Activated CD4-positive, alpha-beta T cell treated with anti-CD3 and anti-CD28 coated beads, Interleukin-2, Interleukin-6, amounts not matched to agents 100 ng/mL and 50 ng/mL, durations not matched to agents 16 hours and 8 hours (primary cell): ENCODE results near the gene CDC42SE1.
"Not testable (repeated sequence)": the region's sequence is repeated elsewhere in the genome, so short reads cannot be mapped to it uniquely, and the experiment has no call there.

Experiments
- DNase-seq: peaks from one replicate; pipeline ENCODE4 v3.0.0-alpha.2; 2020

CDC42SE1 gene, protein sequence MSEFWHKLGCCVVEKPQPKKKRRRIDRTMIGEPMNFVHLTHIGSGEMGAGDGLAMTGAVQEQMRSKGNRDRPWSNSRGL

DNA sequence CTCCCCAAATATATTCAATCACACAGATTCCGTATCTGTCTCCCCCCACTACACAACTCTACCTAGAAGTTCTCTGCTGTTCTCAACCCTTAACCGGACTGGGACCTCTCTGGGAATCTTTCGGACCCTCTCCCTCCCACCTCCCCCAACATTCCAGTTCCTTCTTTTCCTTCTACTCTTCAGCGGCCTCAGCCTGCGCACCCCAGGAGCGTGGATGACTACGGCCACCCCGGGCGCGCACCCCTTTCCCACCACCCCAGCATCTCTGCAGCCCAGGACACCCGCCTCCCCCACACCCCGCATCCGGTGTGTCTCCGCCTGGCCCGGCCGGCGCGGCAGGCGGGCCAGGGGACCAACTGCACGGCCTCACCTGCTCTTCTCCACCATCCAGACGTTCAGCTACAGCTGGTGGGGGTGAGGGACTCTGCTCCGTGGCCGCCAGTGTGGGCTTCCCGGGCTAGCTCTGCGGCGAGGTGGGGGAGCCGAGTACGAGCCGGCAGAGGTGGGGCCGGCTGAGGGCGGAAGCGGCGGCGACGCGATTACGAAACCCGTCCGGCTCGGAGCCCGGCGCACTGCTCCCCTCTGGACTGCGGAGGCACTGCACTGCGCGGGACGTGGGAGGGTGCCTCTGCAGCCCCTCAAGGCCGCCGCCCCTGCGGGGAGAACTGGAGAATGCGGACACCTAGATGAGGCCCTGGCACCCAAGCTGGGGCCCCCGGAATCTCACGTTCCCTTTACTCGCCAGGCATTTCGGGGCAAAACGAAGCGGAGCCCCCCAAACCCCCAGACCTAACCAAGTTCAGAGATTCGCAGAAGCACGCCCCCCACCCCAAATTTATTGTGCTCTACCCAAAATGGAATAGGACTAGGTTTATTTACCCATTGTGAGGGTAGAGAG is at the start of gene CDC42SE1:
TSS of gene CDC42SE1 (minus strand) at position 514 of the 898 bp plus-strand sequence. CDS start 3,892 bp downstream, outside the sequence.
- peak; percentile 91 for DNase-seq

DNA sequence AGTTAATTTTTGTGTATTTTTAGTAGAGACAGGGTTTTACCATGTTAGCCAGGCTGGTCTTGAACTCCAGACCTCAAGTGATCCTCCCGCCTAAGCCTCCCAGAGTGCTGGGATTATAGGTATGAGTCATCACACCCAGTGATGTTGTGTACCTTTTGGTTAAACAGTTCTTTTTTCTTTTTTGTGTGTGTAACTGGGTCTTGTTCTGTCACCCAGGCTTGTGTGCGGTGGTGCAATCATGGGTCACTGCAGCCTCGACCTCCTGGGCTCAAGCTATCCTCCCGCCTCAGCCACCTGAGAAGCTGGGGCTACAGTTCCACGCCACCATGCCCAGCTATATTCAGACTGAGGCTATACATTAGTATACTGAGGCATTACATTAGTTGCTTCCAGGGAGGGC is 48.9 kb upstream of the CDC42SE1 start:
- no peak for DNase-seq

DNA sequence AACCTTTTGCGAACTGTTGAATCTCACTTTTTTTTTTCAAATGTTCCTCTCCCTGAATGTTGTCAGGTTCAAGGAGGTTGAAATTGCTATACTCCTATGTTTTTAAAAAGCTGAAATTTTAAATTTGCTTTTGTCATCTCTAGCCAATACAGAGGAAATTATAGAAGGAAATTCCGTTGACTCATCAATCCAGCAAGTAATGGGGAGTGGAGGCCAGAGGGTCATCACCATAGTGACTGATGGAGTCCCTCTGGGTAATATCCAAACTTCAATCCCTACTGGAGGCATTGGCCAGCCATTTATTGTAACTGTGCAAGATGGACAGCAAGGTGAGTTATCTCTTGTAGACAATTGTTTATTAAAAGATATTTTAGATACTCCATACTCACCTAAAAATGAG is 47.5 kb upstream of the CDC42SE1 start:
- DNase-seq = no peak

DNA sequence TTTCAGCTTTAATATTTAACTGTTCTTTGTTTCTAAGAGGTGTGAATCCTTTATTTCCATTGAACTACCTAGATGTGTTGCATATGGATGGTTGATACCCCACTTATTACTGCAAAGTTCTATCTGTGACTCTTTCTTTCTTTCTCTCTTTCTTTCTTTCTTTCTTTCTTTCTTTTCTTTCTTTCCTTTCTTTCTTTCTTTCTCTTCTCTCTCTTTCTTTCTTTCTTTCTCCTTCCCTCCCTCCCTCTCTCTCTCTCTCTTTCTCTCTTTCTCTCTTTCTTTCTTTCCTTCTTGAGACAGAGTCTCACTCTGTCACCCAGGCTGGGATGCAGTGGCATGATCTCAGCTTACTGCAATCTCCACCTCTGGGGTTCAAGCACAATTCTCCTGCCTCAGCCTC is 45.2 kb upstream of the CDC42SE1 start:
- no peak for DNase-seq

DNA sequence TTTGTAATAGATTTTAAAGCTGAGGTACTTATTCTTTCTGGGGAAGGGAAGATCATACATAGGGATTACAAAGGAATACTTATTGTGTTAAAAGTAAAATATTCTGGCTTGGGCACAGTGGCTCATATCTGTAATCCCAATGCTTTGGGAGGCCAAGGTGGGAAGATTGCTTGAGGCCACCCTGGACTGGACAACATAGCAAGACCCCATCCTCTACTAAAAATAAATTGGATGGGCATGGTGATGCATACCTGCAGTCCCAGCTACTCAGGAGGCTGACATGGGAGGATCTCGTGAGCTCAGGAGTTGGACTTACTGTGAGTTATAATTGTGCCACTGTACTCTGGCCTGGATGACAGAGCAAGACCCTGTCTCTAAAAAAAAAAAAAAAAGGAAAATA is 38.7 kb upstream of the CDC42SE1 start:
- DNase-seq = no peak

DNA sequence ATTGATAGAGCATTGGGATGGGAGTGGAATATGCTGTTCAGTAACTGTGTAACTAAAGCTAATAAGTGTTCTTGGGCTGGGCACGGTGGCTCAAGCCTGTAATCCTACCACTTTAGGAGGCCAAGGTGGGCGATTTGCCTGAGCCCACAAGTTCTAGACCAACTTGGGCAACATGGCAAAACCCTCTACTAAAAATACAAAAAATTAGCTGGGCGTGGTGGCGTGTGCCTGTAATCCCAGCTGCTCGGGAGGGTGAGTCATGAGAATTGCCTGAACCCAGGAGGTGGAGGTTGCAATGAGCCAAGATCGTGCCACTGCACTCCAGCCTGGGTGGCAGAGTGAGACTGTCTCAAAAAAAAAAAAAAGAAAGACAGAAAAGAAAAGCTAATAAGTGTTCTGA is 38.0 kb upstream of the CDC42SE1 start:
- DNase-seq = not testable (repeated sequence)

DNA sequence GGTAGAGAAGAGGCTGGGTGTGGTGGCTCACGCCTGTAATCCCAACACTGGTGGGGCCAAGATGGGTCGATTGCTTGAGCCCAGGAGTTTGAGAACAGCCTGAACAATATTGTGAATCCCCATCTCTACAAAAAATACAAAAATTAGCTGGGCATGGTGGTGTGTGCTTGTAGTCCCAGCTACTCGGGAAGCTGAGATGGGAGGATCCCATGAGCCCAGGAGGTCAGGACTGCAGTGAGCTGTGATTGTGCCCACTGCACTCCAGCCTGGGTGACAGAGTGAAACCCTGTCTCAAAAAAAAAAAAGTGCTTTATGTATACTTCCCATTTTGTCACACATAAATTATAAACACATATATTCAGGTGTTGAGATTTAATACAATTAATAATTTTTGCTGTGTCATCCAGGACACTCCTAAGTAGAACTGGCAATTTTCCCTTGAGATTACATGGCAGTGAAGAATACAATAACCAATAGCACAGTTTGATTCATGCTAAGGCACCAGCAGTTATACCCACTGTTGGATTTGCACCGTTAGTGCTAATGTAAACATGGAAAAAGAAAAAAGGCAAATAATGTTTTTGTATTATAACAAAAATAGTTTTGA is 26.6 kb upstream of the CDC42SE1 start:
- DNase-seq = no peak

DNA sequence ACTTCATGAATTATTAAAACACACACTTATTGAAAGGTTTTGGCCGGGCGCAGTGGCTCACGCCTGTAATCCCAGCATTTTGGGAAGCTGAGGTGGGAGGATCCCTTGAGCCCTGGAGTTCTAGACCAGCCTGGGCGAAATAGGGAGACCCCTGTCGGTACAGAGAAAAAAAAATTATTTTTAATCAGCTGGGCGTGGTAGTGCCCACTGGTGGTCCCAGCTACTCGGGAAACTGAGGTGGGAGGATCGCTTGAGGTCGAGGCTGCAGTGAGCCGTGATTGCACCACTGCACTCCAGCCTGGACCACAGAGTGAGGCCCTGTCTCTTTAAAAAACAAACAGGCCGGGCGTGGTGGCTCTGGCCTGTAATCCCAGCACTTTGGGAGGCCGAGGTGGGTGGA is 12.8 kb upstream of the CDC42SE1 start:
- DNase-seq = no peak

DNA sequence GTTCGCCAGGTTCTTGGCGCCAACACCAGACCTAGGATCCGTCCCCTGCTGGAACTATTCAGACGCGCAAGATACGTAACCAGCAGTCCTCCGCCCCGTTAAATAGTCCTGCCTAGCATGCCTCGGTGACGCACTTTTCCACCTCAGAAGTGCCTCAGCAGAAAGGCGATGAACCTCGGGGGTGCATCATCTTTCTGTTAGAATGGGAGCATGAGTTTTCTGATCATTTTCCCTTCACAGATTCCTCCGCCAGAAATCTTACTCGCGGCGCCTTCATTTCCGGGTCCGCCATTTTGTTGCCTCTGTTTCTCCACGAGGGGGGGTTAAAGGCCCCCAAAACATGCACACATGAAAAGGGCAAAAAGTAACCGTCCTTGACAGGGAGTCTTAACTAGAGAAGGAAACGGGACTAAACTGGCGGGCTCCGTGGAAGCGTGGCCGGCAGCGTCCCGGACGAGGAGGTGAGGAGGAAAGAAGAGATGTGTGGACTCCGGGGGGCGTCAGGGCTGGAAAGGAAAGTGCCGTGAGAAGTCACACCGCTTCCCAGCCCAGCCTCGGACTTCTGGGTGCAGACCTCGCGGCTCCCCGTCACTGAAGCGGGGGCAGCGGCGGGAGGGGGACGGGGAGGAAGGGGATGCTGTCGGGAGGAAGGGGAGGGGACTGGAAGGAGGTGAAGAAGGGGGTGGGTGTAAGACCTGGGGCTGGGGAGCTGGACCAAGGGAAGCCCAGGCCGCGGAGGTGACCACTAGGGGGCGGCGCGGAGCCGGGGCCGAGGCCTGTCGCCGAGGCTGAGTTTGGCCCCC is 11.3 kb upstream of the CDC42SE1 start, which contains the start of gene GABPB2:
TSS of gene GABPB2 (plus strand) at position 288 of the 803 bp plus-strand sequence. CDS start 17,429 bp downstream, outside the sequence.
- DNase-seq = peak; percentile 95

DNA sequence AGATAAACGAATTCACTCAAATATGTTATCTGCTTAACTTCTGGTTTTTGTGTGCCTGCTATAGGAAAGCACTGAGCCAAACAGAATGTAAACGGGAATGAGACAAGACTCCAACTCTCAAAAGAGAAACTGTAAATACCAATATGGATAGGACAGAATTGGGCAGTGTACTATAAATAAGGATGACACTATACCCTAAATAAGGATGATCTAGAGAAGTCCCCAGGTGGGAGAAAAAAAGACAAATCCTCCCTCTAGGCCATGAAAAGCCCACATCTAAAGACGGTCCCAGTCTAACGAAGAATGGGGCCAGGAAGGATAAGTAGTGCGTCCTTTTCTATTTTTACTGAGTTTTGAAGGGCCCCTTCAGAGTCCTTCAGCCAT is 9.7 kb upstream of the CDC42SE1 start:
- DNase-seq = no peak

DNA sequence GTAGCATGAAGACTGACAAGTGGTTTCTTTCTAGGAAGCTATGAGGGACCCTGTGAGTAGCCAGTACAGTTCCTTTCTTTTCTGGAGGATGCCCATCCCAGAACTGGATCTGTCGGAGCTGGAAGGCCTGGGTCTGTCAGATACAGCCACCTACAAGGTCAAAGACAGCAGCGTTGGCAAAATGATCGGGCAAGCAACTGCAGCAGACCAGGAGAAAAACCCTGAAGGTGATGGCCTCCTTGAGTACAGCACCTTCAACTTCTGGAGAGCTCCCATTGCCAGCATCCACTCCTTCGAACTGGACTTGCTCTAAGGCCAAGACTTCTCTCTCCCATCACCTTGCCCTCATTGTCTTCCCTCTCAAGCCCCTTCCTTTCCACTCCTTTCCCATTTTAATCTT is 7.8 kb upstream of the CDC42SE1 start:
- no peak for DNase-seq

DNA sequence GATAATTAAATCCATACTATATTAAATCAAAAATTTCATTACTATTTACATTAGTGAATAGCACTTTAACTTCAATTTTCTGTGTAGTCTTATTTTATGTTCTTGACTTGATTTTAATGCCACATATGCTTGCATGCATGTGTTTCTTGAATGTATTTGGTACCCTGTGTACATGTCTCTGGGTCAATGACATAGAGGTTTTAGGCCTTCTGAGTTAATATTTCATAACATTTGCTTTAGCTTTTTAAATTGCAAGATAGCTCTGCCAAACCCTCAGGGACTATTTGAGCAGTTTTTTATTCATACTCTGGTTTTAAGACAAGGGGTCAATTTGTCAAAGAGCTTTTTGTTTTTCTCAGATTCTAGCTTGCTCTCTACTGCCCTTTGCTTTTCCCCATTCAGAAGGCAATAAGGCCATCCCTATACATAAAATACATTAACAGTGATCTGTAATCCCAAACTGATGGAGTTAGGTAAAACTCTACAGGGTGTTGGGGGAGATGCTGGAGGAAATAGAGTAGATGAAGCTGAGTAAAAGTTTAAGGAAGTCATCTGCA is 5.7 kb upstream of the CDC42SE1 start:
- no peak for DNase-seq

DNA sequence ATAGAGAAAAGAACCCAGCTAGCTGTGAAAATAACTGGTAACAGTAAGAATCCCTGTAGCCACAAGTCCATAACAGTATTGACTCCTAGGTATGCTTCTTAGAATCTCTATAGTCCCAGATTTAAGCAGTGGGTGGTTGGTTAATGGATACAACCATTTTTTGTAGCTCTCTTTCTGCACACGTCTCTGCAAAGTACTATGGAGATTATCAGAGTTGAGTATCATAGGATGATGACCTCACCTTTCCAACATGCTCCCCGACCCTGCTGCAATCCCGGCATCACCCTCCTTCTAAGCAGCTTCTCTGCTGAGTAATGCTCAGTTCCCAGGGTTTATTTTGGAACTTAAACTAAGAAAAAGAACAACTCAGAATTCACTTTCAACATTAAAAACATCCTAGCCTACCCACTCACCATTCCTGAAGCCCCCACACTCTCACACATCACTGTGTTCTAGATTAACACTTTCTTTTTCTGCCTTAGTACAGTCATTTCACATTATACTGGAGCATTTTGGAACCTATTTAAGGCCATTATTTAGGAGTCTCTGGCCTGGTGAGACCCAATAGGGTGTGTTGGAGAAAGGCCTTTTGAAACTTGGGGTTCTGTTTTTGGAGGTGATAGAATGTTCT is 3.4 kb upstream of the CDC42SE1 start:
- DNase-seq = no peak

DNA sequence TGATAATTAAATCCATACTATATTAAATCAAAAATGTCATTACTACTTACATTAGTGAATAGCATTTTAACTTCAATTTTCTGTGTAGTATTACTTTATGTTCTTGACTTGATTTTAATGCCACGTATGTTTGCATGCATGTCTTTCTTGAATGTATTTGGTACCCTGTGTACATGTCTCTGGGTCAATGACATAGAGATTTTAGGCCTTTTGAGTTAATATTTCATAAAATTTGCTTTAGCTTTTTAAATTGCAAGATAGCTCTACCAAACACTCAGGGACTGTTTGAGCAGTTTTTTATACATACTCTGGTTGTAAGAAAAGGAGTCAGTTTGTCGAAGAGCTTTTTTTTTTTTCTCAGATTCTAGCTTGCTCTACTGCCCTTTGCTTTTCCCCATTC is 2.3 kb upstream of the CDC42SE1 start:
- DNase-seq = no peak

DNA sequence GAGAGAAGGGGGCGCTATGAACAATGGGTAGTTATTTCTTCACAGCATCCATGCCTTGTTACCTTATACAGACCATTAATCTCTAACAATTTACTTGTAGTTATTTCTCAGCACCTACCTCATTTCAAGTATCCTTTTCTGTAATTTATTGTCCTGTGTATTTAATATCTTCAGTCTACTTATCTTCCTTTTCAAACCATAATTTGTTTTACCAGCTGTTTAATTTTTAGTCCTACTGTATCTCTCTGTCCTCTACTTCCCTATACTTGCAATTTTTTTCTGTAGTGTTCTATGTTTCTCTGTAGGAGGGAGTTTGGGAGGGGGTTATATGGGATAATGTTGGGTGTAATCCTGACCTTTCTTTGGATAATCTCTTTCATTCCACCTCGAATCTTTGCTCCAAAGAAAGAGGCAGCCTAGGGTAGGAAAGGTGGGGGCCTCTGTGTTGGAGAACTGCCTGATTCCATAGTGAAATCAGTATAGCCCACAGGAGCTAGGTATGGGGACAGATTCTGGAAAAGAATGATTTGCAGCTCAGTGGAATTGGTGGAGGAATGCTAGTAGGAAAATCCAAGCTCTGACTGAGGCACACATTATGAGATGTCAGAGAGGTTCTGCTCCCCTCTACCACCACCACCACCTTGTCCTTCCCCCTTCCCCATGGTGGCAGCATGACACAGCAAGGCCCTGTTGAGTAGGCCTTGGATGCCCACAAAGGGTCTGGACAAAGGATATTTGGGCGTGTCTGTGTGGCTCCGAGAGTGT is 1.4 kb upstream of the CDC42SE1 start:
- no peak for DNase-seq

DNA sequence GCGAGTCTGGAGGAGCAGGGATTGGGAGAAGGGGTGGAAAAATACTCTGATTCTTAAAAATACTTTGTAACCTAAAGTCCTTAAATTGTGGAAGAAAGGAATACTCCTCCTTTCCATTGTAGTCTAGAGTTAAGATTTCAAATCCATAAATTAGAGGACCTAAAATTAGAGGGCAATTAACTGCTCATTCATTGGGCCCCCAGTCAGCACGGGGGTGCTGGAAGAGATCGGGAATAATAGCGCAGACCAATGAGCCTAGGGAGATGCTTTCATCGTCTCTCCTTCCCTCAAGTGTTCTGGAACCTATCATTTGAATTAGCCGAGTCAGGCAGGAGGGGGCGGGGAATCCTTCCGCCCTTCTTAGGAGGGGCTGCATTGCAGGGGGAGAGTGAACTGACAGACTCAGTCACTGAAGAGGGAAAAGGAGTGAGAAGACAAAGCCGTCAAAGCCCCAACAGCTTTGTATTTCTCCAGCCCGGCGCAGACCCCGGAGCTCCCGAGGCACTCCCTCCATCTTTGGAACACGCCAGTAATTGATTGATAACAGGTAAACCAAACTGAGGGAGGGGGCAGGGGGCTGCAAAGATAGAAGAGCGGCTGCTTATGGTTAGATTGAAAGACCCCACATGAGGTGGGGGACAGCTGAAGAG is 710 bp upstream of the CDC42SE1 start, which contains the start of gene MLLT11:
TSS of gene MLLT11 (plus strand) at position 391 of the 650 bp plus-strand sequence. CDS start 6,828 bp downstream, outside the sequence.
- DNase-seq = no peak

DNA sequence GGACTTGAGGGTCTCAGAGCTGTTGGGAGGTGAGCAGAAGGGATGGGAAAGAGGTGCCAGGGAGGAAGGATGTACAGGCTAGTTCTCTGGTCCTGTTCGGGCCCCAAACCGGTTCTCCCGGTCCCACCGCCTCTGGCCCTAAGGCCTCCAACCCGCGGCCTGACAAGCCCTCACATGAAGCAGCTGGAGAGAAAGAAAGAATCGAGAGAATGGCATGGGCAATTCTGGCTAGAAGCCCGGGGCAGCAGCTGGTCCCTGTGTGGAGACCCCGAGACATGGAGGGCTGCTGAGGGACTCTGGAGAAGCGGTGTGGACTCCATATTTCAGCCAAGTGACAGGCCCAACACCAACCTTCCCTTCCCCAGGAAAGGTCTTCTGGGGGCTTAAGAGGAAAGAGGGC is 730 bp downstream of the CDC42SE1 start:
- DNase-seq = no peak

DNA sequence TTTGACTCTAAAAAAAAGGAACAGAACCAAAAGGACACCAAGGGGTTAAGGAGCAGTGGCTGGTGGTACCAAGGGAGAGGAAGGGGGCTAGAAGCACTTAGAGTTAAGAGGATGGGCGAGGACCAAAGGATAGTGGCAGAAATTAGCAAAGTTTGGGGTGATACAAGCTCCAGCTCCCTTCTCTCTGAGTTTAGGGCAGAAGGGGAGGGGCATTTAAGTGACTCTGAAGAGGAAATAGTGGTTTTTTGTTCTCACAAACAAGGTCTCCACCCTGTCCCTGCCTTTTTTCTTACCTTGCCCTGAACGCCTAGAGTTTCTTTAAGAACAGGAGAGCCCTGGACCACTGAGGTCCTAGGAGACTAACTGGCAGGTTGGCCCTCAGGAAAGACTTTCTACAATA is 3.3 kb downstream of the CDC42SE1 start:
- DNase-seq = peak; percentile 43

DNA sequence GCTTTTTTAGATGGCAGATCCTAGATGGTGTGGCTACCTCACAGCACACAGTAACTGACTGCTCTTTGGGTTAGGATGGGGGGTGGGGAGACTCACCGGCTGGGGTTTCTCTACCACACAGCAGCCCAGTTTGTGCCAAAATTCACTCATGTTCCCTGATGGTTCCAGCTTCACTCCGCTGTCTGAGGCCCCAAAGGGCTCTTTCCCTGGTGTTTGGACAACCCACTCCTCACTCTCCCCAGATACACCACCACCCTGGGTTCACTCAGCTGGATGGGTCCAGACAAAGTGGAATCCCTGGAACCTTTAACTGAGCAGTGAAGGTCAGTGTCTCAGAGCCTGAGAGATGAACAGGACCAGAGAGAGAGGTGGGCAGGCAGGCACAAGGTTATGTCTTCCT is 3.8 kb downstream of the CDC42SE1 start:
- DNase-seq = no peak

DNA sequence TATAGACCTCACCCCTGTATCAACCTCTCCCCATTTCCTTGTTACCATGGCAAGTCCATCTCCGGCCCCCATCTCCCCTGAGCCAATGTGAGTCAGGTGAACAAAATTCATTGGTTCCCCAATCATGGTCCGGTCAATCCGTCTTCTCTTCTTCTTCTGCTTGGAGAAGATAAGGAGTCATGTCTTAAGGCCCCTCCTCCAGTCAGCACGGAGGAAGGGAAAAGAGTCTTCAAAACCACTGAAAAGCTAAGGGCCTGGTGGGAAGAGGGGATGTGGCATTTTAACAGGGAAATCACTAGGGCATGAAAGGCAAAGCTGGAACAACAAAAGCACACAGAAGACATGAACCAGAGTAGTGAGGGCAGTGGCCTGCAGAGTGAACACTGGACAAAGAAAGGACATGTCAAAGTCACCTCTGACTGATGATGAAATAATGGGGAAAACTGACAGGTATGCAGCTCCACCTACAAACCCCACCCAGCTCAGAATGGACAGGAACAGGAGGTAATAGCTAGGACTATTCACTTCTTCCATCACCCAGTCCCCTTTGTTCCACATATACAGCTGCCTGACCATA is 4.4 kb downstream of the CDC42SE1 start:
- no peak for DNase-seq
